BLaER1 (cell line): ENCODE measurements around the gene IL18BP.

Experiments used
- H3K27ac ChIP-seq: shearing (Covaris generic); formaldehyde crosslinking; 2 replicates; pipeline ENCODE4 v1.8.1; 2022
- H3K27me3 ChIP-seq: shearing (Covaris generic); formaldehyde crosslinking; 2 replicates; pipeline ENCODE4 v1.8.1; 2022
- H3K36me3 ChIP-seq: shearing (Covaris generic); formaldehyde crosslinking; 2 replicates; pipeline ENCODE4 v1.8.1; 2022
- H3K4me1 ChIP-seq: shearing (Covaris generic); formaldehyde crosslinking; 2 replicates; pipeline ENCODE4 v1.8.1; 2022
- H3K4me2 ChIP-seq: shearing (Covaris generic); formaldehyde crosslinking; 2 replicates; pipeline ENCODE4 v1.8.1; 2022
- H3K4me3 ChIP-seq: shearing (Covaris generic); formaldehyde crosslinking; 2 replicates; pipeline ENCODE4 v1.8.1; 2022
- H3K9ac ChIP-seq: shearing (Covaris generic); formaldehyde crosslinking; 2 replicates; pipeline ENCODE4 v1.8.1; 2022
- H3K9me3 ChIP-seq: shearing (Covaris generic); formaldehyde crosslinking; 2 replicates; pipeline ENCODE4 v1.8.1; 2022
- H4K20me1 ChIP-seq: shearing (Covaris generic); formaldehyde crosslinking; 2 replicates; pipeline ENCODE4 v1.8.1; 2022
- Cebpa-rat ChIP-seq: shearing (Covaris generic); IDR thresholded peaks from 2 replicates; pipeline ENCODE4 v1.8.1; 2022

The IL18BP gene

GRCh38 chr11:71977743-71978418 lies 20.8 kb upstream of the IL18BP start:
- Histone ChIP-seq H3K36me3 (peaks cover 30% of the 10 kb centered on the region), H3K4me2 (no peak overlapping the region), H3K27me3 (no peaks in the 10 kb centered on the region), H3K9ac (no peak overlapping the region), H3K9me3 (no peaks in the 10 kb centered on the region), H3K4me3 (no peak overlapping the region), H4K20me1 (no peaks in the 10 kb centered on the region), H3K4me1 (no peaks in the 10 kb centered on the region), H3K27ac (no peak overlapping the region)
- no peak for TF ChIP-seq Cebpa-rat

GRCh38 chr11:71979094-71979493 lies 19.6 kb upstream of the IL18BP start:
- no peak for TF ChIP-seq Cebpa-rat
- Histone ChIP-seq H3K27me3 (no peaks in the 10 kb centered on the region), H3K4me3 (no peak overlapping the region), H3K36me3 (peaks cover 37% of the 10 kb centered on the region), H4K20me1 (no peaks in the 10 kb centered on the region), H3K4me2 (no peak overlapping the region), H3K9ac (0 out of 2 replicates have a peak overlapping the region, but pooled peaks have one; percentile 9), H3K4me1 (no peaks in the 10 kb centered on the region), H3K9me3 (no peaks in the 10 kb centered on the region), H3K27ac (no peak overlapping the region)

GRCh38 chr11:71979602-71980001 lies 19.1 kb upstream of the IL18BP start:
- Histone ChIP-seq H3K4me2 (no peak overlapping the region), H3K36me3 (peaks cover 42% of the 10 kb centered on the region), H3K9me3 (no peaks in the 10 kb centered on the region), H3K4me3 (no peak overlapping the region), H3K27me3 (no peaks in the 10 kb centered on the region), H3K4me1 (no peaks in the 10 kb centered on the region), H4K20me1 (no peaks in the 10 kb centered on the region), H3K9ac (0 out of 2 replicates have a peak overlapping the region, but pooled peaks have one; percentile 9), H3K27ac (no peak overlapping the region)
- no peak for TF ChIP-seq Cebpa-rat

GRCh38 chr11:71986131-71986530 lies 12.6 kb upstream of the IL18BP start:
- Histone ChIP-seq H3K4me1 (no peaks in the 10 kb centered on the region), H3K9me3 (no peaks in the 10 kb centered on the region), H3K36me3 (peaks cover 61% of the 10 kb centered on the region), H3K27ac (no peak overlapping the region), H3K4me2 (no peak overlapping the region), H3K27me3 (no peaks in the 10 kb centered on the region), H3K9ac (no peak overlapping the region), H3K4me3 (no peak overlapping the region), H4K20me1 (no peaks in the 10 kb centered on the region)
- no peak for TF ChIP-seq Cebpa-rat

GRCh38 chr11:71987521-71987920 lies 11.2 kb upstream of the IL18BP start:
- H3K36me3 ChIP-seq = peaks cover 57% of the 10 kb centered on the region
- no peak for TF ChIP-seq Cebpa-rat
- no peaks in the 10 kb centered on the region for H3K9me3 ChIP-seq
- H4K20me1 ChIP-seq = no peaks in the 10 kb centered on the region
- no peak overlapping the region for H3K27ac ChIP-seq
- H3K9ac ChIP-seq = no peak overlapping the region
- H3K27me3 ChIP-seq = no peaks in the 10 kb centered on the region
- no peak overlapping the region for H3K4me3 ChIP-seq
- H3K4me2 ChIP-seq = no peak overlapping the region
- H3K4me1 ChIP-seq = 0 out of 2 replicates have a peak, but pooled peaks cover 4% of the 10 kb centered on the region

- H3K9me3 ChIP-seq = no peaks in the 10 kb centered on the region
- no peak overlapping the region for H3K4me3 ChIP-seq
- H3K27ac ChIP-seq = no peak overlapping the region
- H3K36me3 ChIP-seq = peaks cover 53% of the 10 kb centered on the region
- no peak overlapping the region for H3K9ac ChIP-seq
- no peaks in the 10 kb centered on the region for H3K27me3 ChIP-seq
- H3K4me2 ChIP-seq = no peak overlapping the region
- H3K4me1 ChIP-seq = 0 out of 2 replicates have a peak, but pooled peaks cover 4% of the 10 kb centered on the region
- H4K20me1 ChIP-seq = no peaks in the 10 kb centered on the region
- no peak for TF ChIP-seq Cebpa-rat
Measured at GRCh38 chr11:71988050-71988449, 10.7 kb upstream of the IL18BP start.

- Histone ChIP-seq H3K27ac (no peak overlapping the region), H3K4me3 (no peak overlapping the region), H3K4me2 (no peak overlapping the region), H3K4me1 (0 out of 2 replicates have a peak, but pooled peaks cover 4% of the 10 kb centered on the region), H3K9ac (no peak overlapping the region), H4K20me1 (no peaks in the 10 kb centered on the region), H3K9me3 (peaks cover 4% of the 10 kb centered on the region; the same call in 1 of the 2 replicates), H3K27me3 (no peaks in the 10 kb centered on the region), H3K36me3 (peaks cover 42% of the 10 kb centered on the region)
- no peak for TF ChIP-seq Cebpa-rat
Measured at GRCh38 chr11:71990701-71991100, 8.0 kb upstream of the IL18BP start.

- Histone ChIP-seq H3K27me3 (no peaks in the 10 kb centered on the region), H3K4me3 (no peak overlapping the region), H3K4me2 (no peak overlapping the region), H3K4me1 (0 out of 2 replicates have a peak, but pooled peaks cover 4% of the 10 kb centered on the region), H3K27ac (no peak overlapping the region), H3K36me3 (peaks cover 44% of the 10 kb centered on the region), H3K9me3 (peaks cover 4% of the 10 kb centered on the region; the same call in 1 of the 2 replicates), H4K20me1 (no peaks in the 10 kb centered on the region), H3K9ac (no peak overlapping the region)
- TF ChIP-seq Cebpa-rat = no peak
Measured at GRCh38 chr11:71991494-71991893, 7.2 kb upstream of the IL18BP start.

- no peaks in the 10 kb centered on the region for H3K27me3 ChIP-seq
- H3K4me2 ChIP-seq = no peak overlapping the region
- no peaks in the 10 kb centered on the region for H4K20me1 ChIP-seq
- no peak overlapping the region for H3K9ac ChIP-seq
- no peak overlapping the region for H3K4me3 ChIP-seq
- H3K9me3 ChIP-seq = peaks cover 4% of the 10 kb centered on the region; the same call in 1 of the 2 replicates
- 0 out of 2 replicates have a peak, but pooled peaks cover 4% of the 10 kb centered on the region for H3K4me1 ChIP-seq
- peaks cover 49% of the 10 kb centered on the region for H3K36me3 ChIP-seq
- no peak overlapping the region for H3K27ac ChIP-seq
- TF ChIP-seq Cebpa-rat = no peak
Measured at GRCh38 chr11:71992136-71992730, 6.5 kb upstream of the IL18BP start.

GRCh38 chr11:71994786-71995185 lies 3.9 kb upstream of the IL18BP start:
- H3K4me3 ChIP-seq = no peak overlapping the region
- peaks cover 4% of the 10 kb centered on the region; the same call in 1 of the 2 replicates for H3K9me3 ChIP-seq
- H4K20me1 ChIP-seq = no peaks in the 10 kb centered on the region
- no peaks in the 10 kb centered on the region for H3K27me3 ChIP-seq
- H3K27ac ChIP-seq = no peak overlapping the region
- H3K9ac ChIP-seq = no peak overlapping the region
- H3K36me3 ChIP-seq = peaks cover 38% of the 10 kb centered on the region
- H3K4me2 ChIP-seq = no peak overlapping the region
- H3K4me1 ChIP-seq = peaks cover 23% of the 10 kb centered on the region
- TF ChIP-seq Cebpa-rat = no peak
